Measurements from ENCODE around the gene CST7.
A peak's percentile ranks its signal among the peaks of the same experiment; 100 is the strongest.
"Not testable (repeated sequence)": the region's sequence is repeated elsewhere in the genome, so short reads cannot be mapped to it uniquely, and the experiment has no call there.

The CST7 gene, protein sequence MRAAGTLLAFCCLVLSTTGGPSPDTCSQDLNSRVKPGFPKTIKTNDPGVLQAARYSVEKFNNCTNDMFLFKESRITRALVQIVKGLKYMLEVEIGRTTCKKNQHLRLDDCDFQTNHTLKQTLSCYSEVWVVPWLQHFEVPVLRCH

DNA sequence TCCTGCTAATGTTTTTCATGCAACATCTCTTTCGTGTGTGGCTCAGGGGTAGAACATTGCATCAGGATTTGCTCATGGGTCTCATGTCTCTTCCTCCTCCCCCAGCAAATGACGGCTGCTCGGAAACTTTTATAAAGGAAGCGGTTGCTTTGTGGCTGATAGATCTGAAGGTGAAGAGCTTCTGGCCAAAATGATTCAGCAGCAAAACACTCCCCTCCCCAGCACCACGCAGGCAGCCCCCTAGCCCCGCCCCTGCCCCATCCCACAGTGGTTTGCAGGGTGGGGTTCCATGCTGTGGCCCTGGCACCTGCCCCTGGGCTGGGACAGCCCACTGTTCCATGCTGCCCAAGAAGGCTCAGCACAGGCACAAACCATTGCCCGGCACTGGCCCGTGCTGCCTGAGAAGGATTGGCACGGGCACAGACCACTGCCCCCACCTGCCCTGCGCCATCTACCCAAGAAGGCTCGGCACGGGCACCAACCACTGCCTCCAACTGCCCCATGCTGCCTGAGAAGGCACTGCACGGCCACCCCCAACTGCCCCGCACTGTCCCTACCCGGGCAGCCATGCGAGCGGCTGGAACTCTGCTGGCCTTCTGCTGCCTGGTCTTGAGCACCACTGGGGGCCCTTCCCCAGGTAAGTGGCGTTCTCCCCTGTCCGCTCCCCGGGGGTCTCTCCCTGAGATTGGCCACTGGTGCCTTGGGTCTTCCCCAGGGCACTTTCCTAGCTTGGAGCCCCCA lies at the start of gene CST7:
TSS of gene CST7 (plus strand) at position 331 of the 741 bp plus-strand sequence. CDS start at position 568, 237 bp downstream.
- no peak for DNase-seq (ENCODE audit: low read depth)

DNA sequence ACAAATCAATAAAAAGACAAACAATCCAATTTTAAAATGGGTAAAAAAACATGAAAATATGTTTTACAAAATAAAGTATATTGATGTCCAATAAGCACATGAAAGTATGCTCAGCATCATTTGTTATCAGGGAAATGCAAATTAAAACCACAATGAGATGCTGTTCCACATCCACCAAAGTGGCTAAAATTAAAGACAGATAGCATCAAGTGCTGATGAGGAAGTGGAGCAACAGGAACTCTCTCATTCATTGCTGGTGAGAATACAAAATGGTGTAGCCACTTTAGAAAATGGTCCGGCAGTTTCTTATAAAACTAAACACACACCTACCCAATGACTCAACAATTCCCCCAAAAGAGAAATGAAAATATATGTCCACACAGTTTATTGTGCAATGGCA lies 42.3 kb upstream of the CST7 start:
- DNase-seq (ENCODE audit: low read depth), result no peak

DNA sequence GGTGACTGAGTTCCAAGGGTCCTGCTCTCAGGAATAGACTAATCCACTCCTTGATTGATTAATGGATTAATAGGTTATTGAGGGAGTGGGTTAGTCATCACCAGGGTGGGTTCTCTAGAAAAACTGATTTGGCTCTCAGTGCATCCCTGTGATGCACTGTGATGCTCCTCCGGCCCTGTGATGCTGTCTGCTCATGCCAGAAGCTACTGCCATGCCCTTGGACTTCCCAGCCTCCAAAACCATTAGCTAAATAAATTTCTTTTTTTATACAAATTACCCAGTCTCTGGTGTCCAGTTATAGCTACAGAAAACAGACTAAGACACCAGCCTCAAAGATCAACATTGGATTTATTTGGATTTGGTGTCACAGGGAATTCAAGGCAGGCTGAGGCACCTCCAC lies 40.4 kb upstream of the CST7 start:
- DNase-seq (ENCODE audit: low read depth), result no peak

DNA sequence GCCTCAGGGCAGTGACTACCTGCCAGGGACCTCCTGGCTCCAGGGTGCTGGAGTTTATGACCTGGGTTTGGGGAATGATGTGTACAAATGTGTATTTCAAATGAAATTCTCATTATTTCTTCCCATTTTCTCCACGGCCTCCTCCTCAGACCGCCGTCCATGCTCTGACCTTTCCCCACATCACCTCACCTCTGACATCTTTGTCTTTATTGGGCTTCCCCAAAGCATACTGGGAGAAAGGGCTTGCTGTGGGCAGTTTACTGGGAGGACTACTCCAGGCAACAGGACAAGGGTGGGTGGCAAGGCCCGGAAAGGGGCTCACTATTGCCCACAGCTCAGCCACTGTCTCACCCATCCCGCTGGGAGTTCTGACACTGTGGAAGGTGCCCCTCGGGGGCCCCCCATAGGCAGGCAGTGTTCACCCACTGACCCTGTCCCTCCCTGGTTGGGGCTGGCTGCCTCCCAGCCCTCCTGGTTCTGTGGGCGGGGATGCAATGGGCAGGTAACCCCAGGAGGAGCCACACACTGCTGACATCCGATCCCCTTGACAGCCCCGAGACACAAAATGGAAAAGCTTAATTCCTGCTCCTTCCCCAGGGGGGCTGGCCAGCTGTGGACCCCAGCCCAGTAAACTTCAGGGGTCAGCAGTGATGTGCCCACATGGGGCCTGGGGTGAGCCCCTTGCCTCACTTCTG lies 39.8 kb upstream of the CST7 start:
- no peak for DNase-seq (ENCODE audit: low read depth)

DNA sequence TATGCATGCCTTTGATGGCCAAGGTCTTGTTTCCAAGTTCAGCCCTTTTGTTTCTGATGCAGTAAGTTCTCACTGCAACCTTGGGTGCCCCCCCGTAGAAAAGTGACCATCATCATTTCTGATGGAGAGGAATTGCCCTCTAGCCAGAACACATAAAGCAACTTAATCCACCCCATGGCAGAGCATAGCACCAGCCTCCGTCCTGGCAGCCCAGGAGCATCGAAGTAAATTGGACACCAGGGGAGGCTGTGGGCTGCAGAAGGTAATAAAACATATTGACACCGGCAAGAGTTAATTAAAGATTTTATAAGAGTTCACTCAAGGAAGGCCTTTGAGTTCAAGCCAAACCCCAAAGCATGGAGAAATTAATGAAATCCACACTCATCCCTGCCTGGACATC lies 39.2 kb upstream of the CST7 start:
- DNase-seq (ENCODE audit: low read depth), result no peak

DNA sequence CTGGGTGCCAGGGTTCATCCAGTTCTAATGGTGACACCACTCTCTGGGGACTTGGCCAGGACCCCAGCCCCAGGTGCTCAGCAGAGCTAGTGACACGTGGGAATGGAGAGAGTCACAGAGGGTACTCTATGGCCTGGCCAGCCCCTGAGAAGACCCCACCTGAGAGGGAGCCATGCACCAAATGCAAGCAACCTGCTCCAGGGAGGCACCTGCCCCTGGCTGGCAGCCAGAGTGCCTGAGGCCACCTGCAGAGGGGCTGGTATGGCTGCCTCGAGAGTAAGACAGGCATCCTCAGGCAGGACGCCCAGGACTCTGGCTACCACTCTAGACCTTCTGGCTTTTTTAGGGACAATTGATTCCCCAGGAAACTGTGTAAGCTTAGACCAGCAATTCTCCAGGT lies 38.6 kb upstream of the CST7 start:
- DNase-seq (ENCODE audit: low read depth), result no peak

DNA sequence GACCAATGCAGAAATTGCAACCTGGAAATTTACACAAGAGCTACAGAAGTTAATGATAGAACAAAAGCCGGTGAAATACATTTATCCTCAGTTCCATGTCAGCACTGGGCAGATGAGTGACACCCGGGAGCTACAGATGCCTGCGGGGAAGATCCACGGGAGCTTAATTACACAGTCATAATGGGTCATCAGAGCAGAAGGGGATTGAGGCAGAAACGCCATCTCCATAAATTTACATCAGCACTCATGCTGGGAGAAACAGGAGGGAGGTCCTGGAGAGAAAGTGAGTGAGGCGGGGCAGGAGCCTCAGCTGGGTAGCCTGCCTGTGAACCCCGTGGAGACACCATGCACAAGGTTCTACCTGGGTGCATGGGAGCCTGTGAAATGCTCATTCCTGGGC lies 37.6 kb upstream of the CST7 start:
- no peak for DNase-seq (ENCODE audit: low read depth)

DNA sequence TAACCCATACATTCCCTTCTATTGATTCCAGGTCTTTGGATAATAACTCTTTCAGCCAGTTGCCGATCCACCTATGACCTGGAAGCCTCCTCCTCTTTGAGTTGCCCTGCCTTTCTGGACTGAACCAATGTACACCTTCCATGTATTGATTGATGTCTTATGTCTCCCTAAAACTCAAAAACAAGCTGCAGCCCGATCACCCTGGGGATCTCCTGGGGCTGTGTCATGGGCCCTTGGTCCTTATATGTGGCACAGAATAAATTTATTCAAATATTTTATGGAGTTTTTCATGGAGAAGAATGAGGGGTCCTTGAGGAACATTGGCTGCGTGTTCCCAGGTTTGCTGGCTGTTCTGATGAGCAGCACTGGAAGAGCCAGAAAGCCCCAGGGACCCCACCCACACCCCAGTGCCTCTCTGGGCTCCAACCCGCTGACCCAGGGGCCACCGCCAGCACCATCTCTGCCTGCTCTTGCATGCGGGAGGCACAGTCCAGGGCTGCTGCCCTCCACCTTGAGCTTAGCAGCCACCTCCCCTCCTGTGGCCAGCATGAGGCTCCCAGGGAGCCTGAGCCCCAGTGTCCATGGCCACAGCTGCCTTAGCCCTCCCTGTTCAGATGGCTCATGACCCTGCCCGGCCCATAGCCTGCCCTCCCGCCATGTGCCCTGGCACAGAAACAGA lies 36.5 kb upstream of the CST7 start:
- DNase-seq (ENCODE audit: low read depth), result no peak

DNA sequence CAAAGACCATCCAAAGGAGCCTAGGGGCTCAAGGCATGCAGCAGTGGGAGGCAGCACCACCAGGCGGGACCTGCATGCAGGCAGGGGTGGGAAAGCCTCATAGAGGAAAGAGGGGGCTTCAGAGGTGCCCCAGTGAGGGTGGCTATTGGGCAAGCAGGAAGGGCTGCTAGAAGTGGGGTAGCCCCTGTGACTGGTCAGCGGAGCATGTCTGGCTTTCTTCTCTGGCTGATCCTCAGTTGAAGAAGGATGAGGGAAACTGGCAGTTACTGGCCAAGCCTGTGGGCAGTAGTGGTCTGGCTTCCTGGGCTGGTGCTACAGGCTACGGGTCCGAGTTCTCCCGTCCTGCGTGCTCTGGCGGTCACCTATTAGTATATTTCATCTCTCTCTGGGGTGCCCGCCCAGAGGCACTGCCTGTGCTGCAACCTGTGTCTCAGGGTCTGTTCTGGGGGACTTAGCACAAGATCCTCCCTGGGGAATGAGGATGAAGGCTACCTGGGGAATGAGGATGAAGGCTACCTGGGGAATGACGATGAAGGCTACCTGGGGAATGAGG lies 35.9 kb upstream of the CST7 start:
- no peak for DNase-seq (ENCODE audit: low read depth)

DNA sequence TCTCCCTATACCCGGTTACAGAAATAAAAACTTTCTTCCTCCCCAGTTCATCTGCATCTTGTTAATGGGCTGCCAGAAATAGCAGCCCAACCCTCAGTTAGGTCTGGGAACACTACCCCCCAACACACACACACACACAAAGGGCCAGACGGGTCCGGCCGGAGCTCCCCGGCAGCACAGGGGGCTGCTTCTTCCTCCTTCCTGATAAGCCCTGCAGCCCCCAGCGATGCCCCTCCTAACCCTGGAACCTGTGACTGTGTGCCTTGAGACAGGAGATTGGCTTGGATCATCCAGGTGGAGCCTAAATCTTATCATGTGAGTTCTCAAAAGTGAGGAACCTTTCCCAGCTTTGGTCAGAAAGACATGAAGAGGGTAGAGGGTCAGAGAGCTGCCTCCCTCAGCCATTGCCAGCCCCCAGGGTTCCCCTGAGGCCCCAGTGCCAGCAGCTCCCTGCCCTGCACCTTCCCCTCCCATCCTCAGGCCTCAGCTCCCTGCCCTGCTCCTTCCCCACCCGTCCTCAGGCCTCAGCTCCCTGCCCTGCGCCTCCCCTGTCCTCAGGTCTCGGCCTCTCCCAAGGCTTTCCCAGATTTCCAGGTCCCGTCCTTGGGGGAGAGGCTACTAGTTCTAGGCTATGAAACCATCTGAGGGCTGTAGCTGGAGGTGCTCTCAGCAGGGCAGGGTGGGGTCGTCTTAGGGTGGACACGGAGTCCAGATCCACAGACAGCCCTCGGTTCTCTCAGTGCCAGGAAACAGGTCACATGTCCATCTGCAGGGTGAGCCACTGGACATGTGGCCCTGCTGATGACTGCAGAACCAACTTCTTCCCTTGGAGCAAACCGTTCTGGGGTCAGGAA lies 34.5 kb upstream of the CST7 start:
- DNase-seq (ENCODE audit: low read depth), result no peak

DNA sequence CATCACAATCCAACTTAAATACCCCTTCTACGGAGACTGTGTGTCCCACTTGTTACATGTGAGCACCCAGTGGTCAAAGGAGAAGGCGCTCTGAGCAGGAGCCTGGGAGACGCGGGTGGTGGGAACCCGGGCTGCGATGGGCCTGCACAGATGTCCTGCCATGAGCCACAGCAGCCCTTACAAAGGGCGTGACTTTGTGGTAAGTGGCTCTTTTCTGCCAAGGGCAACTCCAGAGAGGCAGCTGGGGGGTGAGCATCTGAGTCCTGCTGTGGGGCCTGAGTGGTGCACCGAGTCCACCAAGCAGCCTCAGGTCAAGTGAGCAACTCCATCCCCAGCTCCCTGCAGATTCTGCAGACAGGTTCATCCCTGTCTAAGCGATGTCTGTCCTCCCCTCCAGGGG lies 33.6 kb upstream of the CST7 start:
- no peak for DNase-seq (ENCODE audit: low read depth)

DNA sequence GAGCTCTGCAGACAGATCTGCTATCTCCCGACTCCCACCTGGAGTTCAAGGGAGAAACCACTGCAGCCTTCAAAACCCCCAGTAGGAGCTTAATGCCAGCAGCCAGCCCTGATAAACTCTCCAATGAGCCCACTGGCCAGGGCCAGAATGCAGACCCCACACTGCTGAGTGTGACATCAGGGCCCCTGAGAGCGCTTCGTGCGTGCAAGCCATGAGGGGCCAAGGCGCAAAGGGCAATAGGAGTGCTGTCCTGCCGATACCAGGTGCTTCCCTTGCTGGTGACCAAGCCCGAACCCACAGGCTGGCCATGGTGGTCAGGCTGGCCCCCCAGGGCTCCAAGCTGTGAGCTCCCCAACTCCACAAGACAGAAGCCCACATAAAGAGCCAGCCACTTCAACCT lies 33.2 kb upstream of the CST7 start:
- DNase-seq (ENCODE audit: low read depth), result no peak

DNA sequence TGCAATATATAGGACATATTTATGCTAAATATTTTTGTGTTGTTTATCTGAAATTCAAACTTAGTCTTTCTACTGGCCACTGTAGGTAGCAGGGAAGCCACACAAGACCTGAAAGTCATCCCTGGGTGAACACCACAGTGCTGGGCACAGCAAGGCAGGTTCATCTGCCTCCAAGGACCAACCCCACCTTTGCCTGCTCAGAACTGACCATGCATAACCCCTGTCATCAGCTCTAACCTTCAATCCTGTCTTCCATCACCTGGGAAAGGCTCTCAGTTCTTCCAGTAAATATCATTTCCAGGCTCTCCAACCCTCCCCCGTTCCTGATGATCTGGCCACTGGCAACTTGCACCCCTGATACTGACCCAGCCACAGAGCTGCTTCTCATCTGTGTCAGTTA lies 32.7 kb upstream of the CST7 start:
- DNase-seq (ENCODE audit: low read depth), result no peak

DNA sequence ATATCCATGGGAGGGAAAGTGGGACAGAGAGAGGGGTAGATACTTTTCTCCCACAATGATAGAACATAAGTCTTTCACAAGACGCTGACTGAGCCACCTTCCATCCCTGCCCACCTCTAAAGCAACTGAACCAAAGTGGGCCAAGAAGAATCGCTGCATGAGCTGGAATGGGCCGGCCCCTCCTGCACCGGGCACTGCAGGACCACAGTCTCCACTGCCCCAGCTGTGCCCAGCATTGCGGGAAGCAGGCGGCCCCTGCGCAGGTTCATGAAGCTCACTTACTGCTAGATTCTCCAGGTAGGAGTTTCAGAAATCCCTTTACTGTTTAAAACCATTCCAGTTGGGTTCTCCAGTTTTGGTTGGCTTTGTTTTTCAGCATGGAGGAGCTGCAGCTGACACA lies 32.0 kb upstream of the CST7 start:
- no peak for DNase-seq (ENCODE audit: low read depth)

DNA sequence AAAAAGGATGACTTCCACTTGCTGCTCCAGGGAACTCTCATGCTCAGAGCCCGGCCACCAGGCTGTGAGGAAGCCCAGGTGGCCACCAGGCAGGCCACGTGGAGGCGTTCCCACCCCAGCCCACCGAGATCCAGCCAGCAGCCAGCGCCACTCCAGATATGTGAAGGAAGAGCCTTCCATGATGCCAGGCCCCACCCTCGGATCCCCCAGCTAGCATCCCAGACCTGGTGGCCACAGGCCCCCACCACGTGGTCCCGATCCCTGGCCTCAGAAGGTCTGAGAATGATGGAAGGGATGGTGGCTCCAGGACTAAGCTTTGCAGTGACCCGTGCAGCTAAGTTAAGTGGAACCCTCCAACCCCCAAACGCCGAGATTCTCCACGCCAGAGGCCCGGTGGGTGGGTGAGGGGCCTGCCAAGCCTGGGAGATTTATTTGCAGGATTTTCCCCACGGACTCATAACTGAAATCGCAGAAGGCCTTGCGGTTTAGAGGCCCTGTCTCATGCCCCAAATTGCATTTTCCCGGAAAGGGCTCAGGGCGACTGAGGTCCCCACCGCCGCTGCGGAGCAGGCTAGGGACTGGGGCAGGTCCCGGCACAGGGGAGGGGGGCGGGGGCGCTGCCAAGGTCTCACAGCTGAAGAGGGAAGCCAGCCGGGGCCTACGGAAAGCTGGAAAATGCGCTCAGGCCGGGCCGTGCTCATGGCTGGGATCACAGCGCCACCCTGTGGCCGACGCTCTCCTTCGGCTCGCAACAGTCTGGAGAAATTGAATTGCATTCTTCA lies 31.1 kb upstream of the CST7 start:
- DNase-seq (ENCODE audit: low read depth), result peak; percentile 62

DNA sequence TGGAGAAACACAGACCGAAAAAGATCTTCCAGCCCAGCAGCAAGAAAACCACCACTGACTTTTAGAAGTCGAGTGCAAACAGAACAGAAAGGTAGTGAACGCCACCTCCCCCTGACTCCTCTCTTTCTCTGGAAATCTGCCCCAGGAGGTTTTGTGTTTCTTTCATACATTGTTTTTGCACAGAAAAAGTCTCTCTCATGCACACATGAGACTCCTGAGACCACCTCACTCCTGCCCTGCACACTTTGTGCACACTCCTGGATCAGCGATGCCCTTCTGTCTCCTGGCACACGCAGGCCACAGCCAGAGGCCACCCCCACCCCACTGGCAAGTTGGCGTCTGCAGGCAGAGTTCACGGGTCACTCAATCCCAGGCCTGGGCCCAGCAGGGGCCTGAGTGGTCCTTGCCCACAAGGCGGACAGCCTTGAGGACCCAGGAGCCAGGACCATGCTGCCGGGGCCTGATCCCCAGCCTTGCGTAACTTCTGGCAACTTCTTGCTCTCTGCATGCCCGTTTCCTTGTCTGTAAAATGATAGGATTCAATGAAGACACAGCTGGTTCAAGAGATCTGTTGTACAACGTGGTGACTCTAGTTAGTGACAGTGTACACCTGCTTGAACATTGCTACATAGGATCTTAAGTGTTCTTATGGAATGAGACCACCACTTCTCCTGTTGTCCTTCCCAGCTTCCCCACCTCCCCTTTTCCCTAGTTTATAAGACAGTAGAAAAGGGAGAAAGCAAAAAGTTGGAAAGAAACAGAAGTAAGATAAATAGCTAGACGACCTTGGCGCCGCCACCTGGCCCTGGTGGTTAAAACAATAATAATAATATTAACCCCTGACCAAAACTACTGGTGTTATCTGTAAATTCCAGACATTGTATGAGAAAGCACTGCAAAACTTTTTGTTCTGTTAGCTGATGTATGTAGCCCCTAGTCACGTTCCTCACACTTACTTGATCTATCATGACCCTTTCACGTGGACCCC lies 30.2 kb upstream of the CST7 start:
- DNase-seq (ENCODE audit: low read depth), result no peak

DNA sequence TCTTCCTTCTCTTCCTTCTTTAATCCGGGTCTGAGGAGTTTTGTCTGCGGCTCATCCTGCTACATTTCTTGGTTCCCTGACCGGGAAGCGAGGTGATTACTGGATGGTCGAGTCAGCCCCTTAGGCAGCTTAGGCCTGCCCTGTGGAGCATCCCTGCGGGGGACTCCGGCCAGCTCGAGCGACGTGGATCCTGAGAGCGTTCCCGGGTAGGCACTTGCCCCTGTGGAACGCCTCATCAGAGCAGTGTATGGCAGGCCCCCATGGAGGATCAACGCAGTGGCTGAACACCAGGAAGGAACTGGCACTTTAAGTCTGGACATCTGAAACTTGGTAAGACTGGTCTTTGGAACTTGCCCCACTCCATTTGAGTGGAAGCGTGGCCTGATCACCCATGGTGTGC lies 29.4 kb upstream of the CST7 start:
- DNase-seq (ENCODE audit: low read depth), result not testable (repeated sequence)

DNA sequence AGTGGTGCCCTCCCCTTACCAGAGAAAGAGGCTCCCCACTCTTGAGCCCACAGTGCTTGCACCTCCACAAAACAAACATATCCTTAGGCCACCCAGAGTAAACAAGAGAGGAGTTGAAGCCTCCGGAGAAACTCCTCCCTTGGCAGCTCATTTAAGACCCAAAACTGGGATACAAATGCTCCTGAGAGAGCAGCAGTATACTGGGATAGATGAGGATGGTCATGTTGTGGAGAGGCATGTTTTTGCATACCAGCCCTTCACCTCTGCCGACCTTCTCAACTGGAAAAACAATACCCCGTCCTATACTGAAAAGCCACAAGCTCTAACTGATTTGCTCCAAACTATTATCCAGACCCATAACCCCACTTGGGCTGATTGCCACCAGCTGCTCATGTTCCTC lies 28.4 kb upstream of the CST7 start:
- DNase-seq (ENCODE audit: low read depth), result peak; percentile 18

DNA sequence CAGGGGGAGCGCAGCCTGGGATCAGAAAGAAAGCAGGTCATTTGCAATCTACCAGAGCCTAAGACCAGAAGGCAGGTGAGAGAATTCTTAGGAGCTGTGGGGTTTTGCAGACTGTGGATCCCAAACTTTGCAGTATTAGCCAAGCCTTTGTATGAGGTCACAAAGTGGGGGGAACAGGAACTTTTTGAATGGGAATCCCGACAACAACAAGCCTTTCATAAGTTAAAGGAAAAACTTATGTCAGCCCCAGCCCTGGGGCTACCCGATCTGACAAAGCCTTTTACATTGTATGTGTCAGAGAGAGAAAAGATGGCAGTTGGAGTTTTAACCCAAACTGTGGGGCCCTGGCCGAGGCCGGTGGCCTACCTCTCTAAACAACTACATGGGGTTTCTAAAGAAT lies 19.8 kb upstream of the CST7 start:
- DNase-seq (ENCODE audit: low read depth), result not testable (repeated sequence)

All from EH (cell line).